ENCODE measurements around the gene TM9SF1.

DNA sequence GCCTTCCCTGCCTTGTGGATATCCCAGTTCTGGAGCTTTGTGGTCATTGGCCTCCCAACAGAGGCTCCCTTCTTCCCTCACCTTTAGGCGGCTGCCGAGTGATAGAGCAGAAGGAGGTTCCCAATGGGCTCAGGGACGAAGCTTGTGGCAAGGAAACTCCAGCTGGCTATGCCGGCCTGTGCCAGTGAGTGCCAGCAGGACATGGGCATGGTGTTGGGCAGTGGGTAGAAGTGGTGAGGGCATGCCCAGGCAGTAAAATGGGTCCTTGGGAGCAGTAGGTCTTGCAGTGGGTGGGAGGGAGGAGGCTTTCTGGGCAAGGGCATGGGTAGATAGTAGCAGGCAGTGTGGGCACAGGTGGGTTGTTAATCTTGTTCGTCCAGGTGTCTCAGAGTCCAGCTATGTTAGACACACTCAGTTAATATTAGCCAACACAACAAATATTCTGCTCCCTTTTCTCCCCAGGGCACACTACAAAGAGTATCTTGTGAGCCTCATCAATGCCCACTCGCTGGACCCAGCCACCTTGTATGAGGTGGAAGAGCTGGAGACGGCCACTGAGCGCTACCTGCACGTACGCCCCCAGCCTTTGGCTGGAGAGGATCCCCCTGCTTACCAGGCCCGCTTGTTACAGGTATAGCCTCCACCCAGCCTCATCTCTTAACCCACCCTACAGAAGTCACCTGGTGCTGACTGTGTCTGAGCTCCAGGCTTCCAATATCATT is 35.3 kb downstream of the TM9SF1 start:
- TF ChIP-seq, protein P1, sequence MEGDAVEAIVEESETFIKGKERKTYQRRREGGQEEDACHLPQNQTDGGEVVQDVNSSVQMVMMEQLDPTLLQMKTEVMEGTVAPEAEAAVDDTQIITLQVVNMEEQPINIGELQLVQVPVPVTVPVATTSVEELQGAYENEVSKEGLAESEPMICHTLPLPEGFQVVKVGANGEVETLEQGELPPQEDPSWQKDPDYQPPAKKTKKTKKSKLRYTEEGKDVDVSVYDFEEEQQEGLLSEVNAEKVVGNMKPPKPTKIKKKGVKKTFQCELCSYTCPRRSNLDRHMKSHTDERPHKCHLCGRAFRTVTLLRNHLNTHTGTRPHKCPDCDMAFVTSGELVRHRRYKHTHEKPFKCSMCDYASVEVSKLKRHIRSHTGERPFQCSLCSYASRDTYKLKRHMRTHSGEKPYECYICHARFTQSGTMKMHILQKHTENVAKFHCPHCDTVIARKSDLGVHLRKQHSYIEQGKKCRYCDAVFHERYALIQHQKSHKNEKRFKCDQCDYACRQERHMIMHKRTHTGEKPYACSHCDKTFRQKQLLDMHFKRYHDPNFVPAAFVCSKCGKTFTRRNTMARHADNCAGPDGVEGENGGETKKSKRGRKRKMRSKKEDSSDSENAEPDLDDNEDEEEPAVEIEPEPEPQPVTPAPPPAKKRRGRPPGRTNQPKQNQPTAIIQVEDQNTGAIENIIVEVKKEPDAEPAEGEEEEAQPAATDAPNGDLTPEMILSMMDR (IDR thresholded peaks at IDR 0.05), result no peak
- no peak for TF ChIP-seq REST (IDR thresholded peaks at IDR 0.05; ENCODE audit: insufficient read depth in 1 of 2, low read depth in 2 of 2, low read length in 1 of 2)
- no peak for TF ChIP-seq SIN3A (IDR thresholded peaks at IDR 0.05; ENCODE audit: borderline replicate concordance, insufficient read depth, low read depth, low read length)
- TF ChIP-seq TCF7L2 (IDR thresholded peaks at IDR 0.05; ENCODE audit: low read depth, low read length), result no peak

Data from Panc1 (cell line).